ENCODE data around the gene AKR7A2.

GRCh38 chr1:19312782-19313635, 1.1 kb upstream of the AKR7A2 start:
- TF ChIP-seq CTCF (IDR thresholded peaks at IDR 0.05), result no peak
- TF ChIP-seq POLR2A (IDR thresholded peaks at IDR 0.05), result no peak
